Right atrium auricular region (tissue), 2 donors: ENCODE data around the gene RASGRF1. TPM values are rescaled to one million over a fixed set of nuclear protein-coding genes. Genes with fewer than 3 reads are reported as not detected.
A peak's percentile ranks its signal among the peaks of the same experiment; 100 is the strongest.

Experiments used
- DNase-seq: peaks from one replicate; pipeline ENCODE4 v3.0.0-alpha.2; 2019; ENCODE audit warnings: low spot score
- H3K27ac ChIP-seq, 2 donors: fragments of 200-600 bp; sonication (generic); 1 replicate in 1 of 2; 2 replicates in 1 of 2; pipeline ENCODE4 v1.5.1; 2016 to 2019
- H3K27me3 ChIP-seq, 2 donors: fragments of 200-600 bp; sonication (generic); one replicate each; pipeline versions ENCODE4 v1.5.1 to v1.6.0; 2017 to 2019
- H3K36me3 ChIP-seq: fragments of 200-600 bp; sonication (generic); one replicate; pipeline ENCODE4 v1.5.1; 2016
- H3K4me1 ChIP-seq, 2 donors: fragments of 200-600 bp; sonication (generic); one replicate each; pipeline versions ENCODE4 v1.5.1 to v1.6.0; 2017 to 2019
- H3K4me3 ChIP-seq, 2 donors: fragments of 200-600 bp; sonication (generic); 1 replicate in 1 of 2; 2 replicates in 1 of 2; pipeline ENCODE4 v1.5.1; 2017 to 2019; ENCODE audit warnings: mild to moderate bottlenecking in 1 of 2, moderate library complexity in 1 of 2
- H3K9me3 ChIP-seq, 2 donors: fragments of 200-600 bp; sonication (generic); one replicate each; pipeline ENCODE4 v1.5.1; 2019
- CTCF ChIP-seq, 2 donors: fragments of 200-600 bp; sonication (generic); IDR thresholded peaks; one replicate each; pipeline ENCODE4 v1.5.1; 2019; ENCODE audit warnings: antibody characterized with exemption in 2 of 2
- total RNA-seq, 2 donors: library from RNA; depleted of rRNA; stranded (reverse); fragments of >200 nt; gene quantifications; one replicate each; pipeline ENCODE4 v1.1.0, GENCODE V29; 2016

RASGRF1 gene
- total RNA-seq, 2 donors from 2014 or later, result 1.0 TPM; not detected in 1

- TF ChIP-seq CTCF (IDR thresholded peaks at IDR 0.05), result no peak
- Histone ChIP-seq H3K27ac (peak overlapping the region; percentile 29 to 53), H3K9me3 (no peaks in the 10 kb centered on the region), H3K4me1 (peaks cover 0 to 14% of the 10 kb centered on the region in 2 donors), H3K4me3 (no peak overlapping the region), H3K27me3 (no peaks in the 10 kb centered on the region), H3K36me3 (no peaks in the 10 kb centered on the region)
- no peak for DNase-seq
Measured at GRCh38 chr15:78987556-78988360, 102.8 kb downstream of the RASGRF1 start.

GRCh38 chr15:78985859-78986475 lies 104.6 kb downstream of the RASGRF1 start:
- no peak overlapping the region for H3K4me3 ChIP-seq
- H3K4me1 ChIP-seq, result peaks cover 0 to 14% of the 10 kb centered on the region in 2 donors
- H3K9me3 ChIP-seq, result no peaks in the 10 kb centered on the region
- DNase-seq, result no peak
- no peaks in the 10 kb centered on the region for H3K27me3 ChIP-seq
- no peaks in the 10 kb centered on the region for H3K36me3 ChIP-seq
- no peak for TF ChIP-seq CTCF (IDR thresholded peaks at IDR 0.05)
- H3K27ac ChIP-seq, result no peak overlapping the region

- H3K4me3 ChIP-seq, result no peak overlapping the region
- H3K4me1 ChIP-seq, result peaks cover 0 to 14% of the 10 kb centered on the region in 2 donors
- no peaks in the 10 kb centered on the region for H3K36me3 ChIP-seq
- no peaks in the 10 kb centered on the region for H3K27me3 ChIP-seq
- no peaks in the 10 kb centered on the region for H3K9me3 ChIP-seq
- H3K27ac ChIP-seq, result no peak overlapping the region
- no peak for DNase-seq
- no peak for TF ChIP-seq CTCF (IDR thresholded peaks at IDR 0.05)
Measured at GRCh38 chr15:78984041-78984440, 106.5 kb downstream of the RASGRF1 start.

- Histone ChIP-seq H3K27ac (no peak overlapping the region), H3K9me3 (no peaks in the 10 kb centered on the region), H3K36me3 (no peaks in the 10 kb centered on the region), H3K27me3 (no peaks in the 10 kb centered on the region), H3K4me1 (peaks cover 0 to 12% of the 10 kb centered on the region in 2 donors), H3K4me3 (no peak overlapping the region)
- TF ChIP-seq CTCF (IDR thresholded peaks at IDR 0.05), result no peak
- no peak for DNase-seq
Measured at GRCh38 chr15:78983146-78983918, 107.2 kb downstream of the RASGRF1 start.

- no peak for DNase-seq
- H3K36me3 ChIP-seq, result no peaks in the 10 kb centered on the region
- H3K27me3 ChIP-seq, result no peaks in the 10 kb centered on the region
- no peak overlapping the region for H3K27ac ChIP-seq
- peaks cover 0 to 10% of the 10 kb centered on the region in 2 donors for H3K4me1 ChIP-seq
- H3K9me3 ChIP-seq, result no peaks in the 10 kb centered on the region
- no peak overlapping the region for H3K4me3 ChIP-seq
- TF ChIP-seq CTCF (IDR thresholded peaks at IDR 0.05), result no peak
Measured at GRCh38 chr15:78982736-78983135, 107.8 kb downstream of the RASGRF1 start.
